Esophagus mucosa (tissue), 1 donor: ENCODE data around the gene RADIL. TPM values are rescaled to one million over a fixed set of nuclear protein-coding genes. Genes with fewer than 3 reads are reported as not detected.

Experiments used
- ATAC-seq: fragments of 200-7000 bp; cut with Tn5 transposase; one replicate; pipeline ENCODE4 v1.9.1; 2020
- total RNA-seq: library from RNA; stranded (reverse); gene quantifications from one replicate; pipeline ENCODE4 v1.2.4, GENCODE V29; 2023
- donor health status: DM: yes; HTN: yes; CAD: no.

RADIL gene
- total RNA-seq, 1 donor from 2014 or later = 0.20 TPM

DNA sequence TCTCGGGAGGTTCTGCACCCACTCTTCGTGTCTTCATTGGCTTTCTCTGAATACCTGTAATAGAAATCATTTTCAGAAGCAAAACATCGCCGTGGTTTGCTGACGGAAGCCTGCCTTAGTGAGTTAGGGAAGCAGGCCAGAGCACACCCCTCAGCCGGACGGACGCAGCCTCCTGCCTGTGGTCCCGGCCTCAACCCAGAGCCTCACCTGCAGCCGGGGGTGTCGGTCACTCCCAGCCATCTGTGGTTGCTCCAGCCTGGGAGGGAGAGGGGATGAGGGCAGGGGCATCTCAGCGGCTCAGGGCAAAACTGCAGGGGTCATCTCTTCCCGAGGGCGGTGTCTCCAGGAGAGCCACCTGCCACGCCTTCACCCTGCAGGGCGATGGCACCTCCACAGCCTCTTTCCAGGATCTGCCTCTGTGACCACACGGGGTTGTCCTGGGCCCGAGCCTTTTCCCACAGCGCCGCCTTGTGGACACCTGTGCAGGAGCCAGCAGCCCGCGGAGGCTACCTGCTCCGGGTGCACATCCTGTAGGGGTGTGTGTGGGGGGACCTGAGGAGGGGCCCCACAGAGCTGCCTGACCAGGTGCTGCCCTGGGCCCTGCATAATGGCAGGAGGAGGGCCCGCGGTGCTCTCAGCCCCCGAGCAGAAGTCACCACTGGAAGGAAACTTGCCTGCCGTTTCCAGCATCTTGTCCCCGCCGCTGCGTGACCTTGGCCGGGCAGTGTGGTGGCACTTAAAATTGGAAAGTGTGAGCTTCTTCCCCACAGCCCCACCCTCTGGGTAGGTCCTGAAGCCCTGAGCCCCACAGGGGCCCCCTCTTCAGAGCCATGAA lies 129.7 kb downstream of the RADIL start:
- peak; percentile 88 for ATAC-seq

DNA sequence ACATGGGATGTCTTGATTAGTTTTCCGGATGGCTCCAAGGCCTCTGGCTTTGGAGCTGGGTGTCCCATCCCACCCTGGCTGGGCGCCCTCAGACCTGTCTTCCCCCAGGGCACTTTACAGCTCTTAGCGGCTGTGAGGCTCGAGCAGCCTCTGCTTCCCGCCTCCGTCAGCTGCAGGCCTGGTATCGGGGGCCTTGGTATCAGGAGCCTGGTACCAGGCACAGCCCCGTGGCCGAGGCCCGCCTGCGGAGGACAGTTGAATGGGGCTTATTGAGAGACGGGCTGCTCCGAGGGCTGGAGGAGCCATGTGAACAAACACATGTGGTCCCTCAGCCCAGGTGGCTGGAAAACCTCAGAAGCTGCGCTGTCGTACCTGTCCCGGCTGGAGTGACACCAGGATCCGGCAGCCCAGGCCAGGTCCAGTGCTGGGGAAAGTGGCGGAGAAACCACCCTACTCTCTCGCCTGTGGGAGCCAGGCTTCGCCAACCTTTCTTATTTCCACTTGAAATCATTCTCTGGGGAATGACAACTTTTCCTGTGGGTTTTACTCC lies 132.0 kb downstream of the RADIL start:
- no peak for ATAC-seq

DNA sequence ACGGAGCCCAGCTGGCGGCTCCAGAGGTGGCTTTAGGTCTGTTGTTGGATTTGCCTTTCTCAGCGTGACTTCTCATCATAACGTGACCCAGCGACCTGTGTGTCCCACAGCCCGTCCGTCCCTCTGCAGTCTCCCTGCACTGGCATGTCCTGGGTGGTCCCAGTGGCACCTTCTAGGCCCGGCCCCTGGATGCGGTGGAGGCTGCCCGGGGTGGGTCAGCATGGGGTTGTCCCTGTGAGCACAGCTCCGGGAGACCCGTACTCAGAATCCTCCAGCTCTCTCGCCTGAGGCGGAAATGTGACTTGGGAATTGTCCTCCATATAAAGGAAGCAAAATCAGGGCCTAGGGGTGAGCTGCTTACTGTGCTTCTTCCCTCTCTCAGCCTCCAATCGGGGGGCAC lies 133.7 kb downstream of the RADIL start:
- ATAC-seq = no peak

DNA sequence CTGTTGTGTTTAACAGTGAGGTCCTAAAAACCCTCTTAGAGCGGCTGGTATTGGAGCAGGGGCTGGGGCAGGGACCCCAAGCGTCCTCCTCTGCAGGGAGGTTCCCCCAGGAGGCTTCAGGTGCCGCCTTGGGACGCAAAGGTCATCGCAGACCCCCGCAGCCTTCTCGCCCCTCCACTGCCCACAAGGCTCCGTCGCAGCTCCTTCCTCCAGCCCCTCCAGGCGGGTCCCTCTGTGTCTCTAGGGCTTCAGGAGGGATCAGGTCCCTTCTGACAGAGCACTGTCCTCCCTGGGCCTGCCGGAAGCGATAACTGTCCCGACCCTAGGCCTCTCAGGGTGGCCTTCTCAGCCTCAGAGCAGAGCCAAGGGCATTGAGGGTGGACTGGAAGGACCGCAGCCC lies 134.2 kb downstream of the RADIL start:
- ATAC-seq = no peak

Other genes with a start within 250 kb of the RADIL start
- gene FOXK1, start 201.4 kb downstream of the RADIL start, total RNA-seq = 21.7 TPM
- 18.0 TPM for gene AP5Z1, start 108.1 kb downstream of the RADIL start, total RNA-seq
- gene PAPOLB, start 21.7 kb downstream of the RADIL start, total RNA-seq = not detected
- gene MMD2, start 75.5 kb upstream of the RADIL start, total RNA-seq = not detected
- gene RBAK, start 162.1 kb upstream of the RADIL start, total RNA-seq = 9.9 TPM